Karpas-422 (cell line): Measurements from ENCODE around the gene HNRNPAB. TPM values are rescaled to one million over a fixed set of nuclear protein-coding genes. Genes with fewer than 3 reads are reported as not detected.
"Not testable (repeated sequence)": the region's sequence is repeated elsewhere in the genome, so short reads cannot be mapped to it uniquely, and the experiment has no call there.

ENCODE experiments used
- DNase-seq: peaks from one replicate; pipeline ENCODE4 v3.0.0-alpha.2; 2015
- H2AFZ ChIP-seq: fragments of 200-600 bp; sonication (generic); 2 replicates; pipeline ENCODE4 v1.6.1; 2014; ENCODE audit warnings: antibody characterized with exemption, low read length, mixed read lengths
- H3K27ac ChIP-seq: fragments of 200-600 bp; sonication (generic); 2 replicates; pipeline ENCODE4 v1.5.1; 2014; ENCODE audit warnings: mild to moderate bottlenecking, low read length, moderate library complexity
- H3K27me3 ChIP-seq: fragments of 200-600 bp; sonication (generic); 2 replicates; pipeline ENCODE4 v1.6.1; 2014; ENCODE audit warnings: low read length, mixed read lengths
- H3K36me3 ChIP-seq: fragments of 200-600 bp; sonication (generic); 2 replicates; pipeline ENCODE4 v1.6.1; 2014; ENCODE audit warnings: low read length, mixed read lengths; ENCODE audit not compliant: insufficient read depth
- H3K4me1 ChIP-seq: fragments of 200-600 bp; sonication (generic); 2 replicates; pipeline ENCODE4 v1.6.1; 2014; ENCODE audit warnings: mild to moderate bottlenecking, low read length, mixed read lengths
- H3K4me2 ChIP-seq: fragments of 200-600 bp; sonication (generic); 2 replicates; pipeline ENCODE4 v1.6.1; 2014; ENCODE audit warnings: low read length, low read depth, mild to moderate bottlenecking; ENCODE audit not compliant: poor library complexity, severe bottlenecking
- H3K4me3 ChIP-seq: fragments of 200-600 bp; sonication (generic); 2 replicates; pipeline ENCODE4 v1.5.1; 2014; ENCODE audit warnings: mild to moderate bottlenecking, antibody characterized with exemption, low read length, mixed read lengths
- H3K79me2 ChIP-seq: fragments of 200-600 bp; sonication (generic); 2 replicates; pipeline ENCODE4 v1.6.1; 2014; ENCODE audit warnings: mild to moderate bottlenecking, low read length, mixed read lengths
- H3K9ac ChIP-seq: fragments of 200-600 bp; sonication (generic); 2 replicates; pipeline ENCODE4 v1.6.0; 2014; ENCODE audit warnings: low read length
- H3K9me2 ChIP-seq: fragments of 200-600 bp; sonication (generic), shearing (Covaris generic); replicated peaks from 2 replicates; pipeline ENCODE4 v1.6.0; 2014; ENCODE audit warnings: mild to moderate bottlenecking, low read length, moderate library complexity; ENCODE audit not compliant: insufficient read depth
- H3K9me3 ChIP-seq: fragments of 300-700, 200-600 bp; sonication (generic); 2 replicates; pipeline ENCODE4 v1.6.1; 2014; ENCODE audit warnings: low read length, mixed read lengths
- H4K20me1 ChIP-seq: fragments of 200-600 bp; sonication (generic); 2 replicates; pipeline ENCODE4 v1.6.1; 2014; ENCODE audit warnings: mild to moderate bottlenecking, antibody characterized with exemption, low read length, low read depth; ENCODE audit not compliant: insufficient read depth
- total RNA-seq: library from RNA; depleted of rRNA; stranded (reverse); fragments of >200 nt; shearing (Covaris generic); gene quantifications from 2 replicates; pipeline ENCODE4 v1.2.3, GENCODE V29; 2014; ENCODE audit warnings: low replicate concordance

HNRNPAB gene
- total RNA-seq, 1 experiment from 2014 or later: 75.7 TPM

GRCh38 chr5:178192244-178192643 is 12.1 kb upstream of the HNRNPAB start:
- Histone ChIP-seq H3K27ac (no peak overlapping the region), H3K4me2 (no peak overlapping the region), H2AFZ (no peak overlapping the region), H3K9me3 (no peaks in the 10 kb centered on the region), H3K27me3 (no peaks in the 10 kb centered on the region), H3K36me3 (no peaks in the 10 kb centered on the region), H3K4me1 (0 out of 2 replicates have a peak, but pooled peaks cover 3% of the 10 kb centered on the region), H4K20me1 (no peaks in the 10 kb centered on the region), H3K9ac (no peak overlapping the region), H3K79me2 (no peaks in the 10 kb centered on the region), H3K4me3 (no peak overlapping the region), H3K9me2 (no peaks in the 10 kb centered on the region)
- DNase-seq: no peak

- Histone ChIP-seq H3K4me1 (0 out of 2 replicates have a peak, but pooled peaks cover 3% of the 10 kb centered on the region), H3K79me2 (no peaks in the 10 kb centered on the region), H3K9me2 (no peaks in the 10 kb centered on the region), H3K9me3 (no peaks in the 10 kb centered on the region), H3K9ac (no peak overlapping the region), H2AFZ (no peak overlapping the region), H3K27ac (no peak overlapping the region), H3K27me3 (no peaks in the 10 kb centered on the region), H3K36me3 (no peaks in the 10 kb centered on the region), H3K4me3 (no peak overlapping the region), H4K20me1 (no peaks in the 10 kb centered on the region), H3K4me2 (no peak overlapping the region)
- DNase-seq: no peak
Observed at GRCh38 chr5:178192787-178193186, 11.5 kb upstream of the HNRNPAB start.

GRCh38 chr5:178193251-178193809 is 11.0 kb upstream of the HNRNPAB start:
- Histone ChIP-seq H3K4me1 (0 out of 2 replicates have a peak, but pooled peaks cover 3% of the 10 kb centered on the region), H3K27ac (no peak overlapping the region), H3K9me3 (no peaks in the 10 kb centered on the region), H3K4me3 (no peak overlapping the region), H3K79me2 (no peaks in the 10 kb centered on the region), H4K20me1 (no peaks in the 10 kb centered on the region), H3K9ac (no peak overlapping the region), H3K27me3 (no peaks in the 10 kb centered on the region), H2AFZ (no peak overlapping the region), H3K9me2 (no peaks in the 10 kb centered on the region), H3K4me2 (no peak overlapping the region), H3K36me3 (no peaks in the 10 kb centered on the region)
- DNase-seq: no peak

GRCh38 chr5:178194026-178194425 is 10.3 kb upstream of the HNRNPAB start:
- no peaks in the 10 kb centered on the region for H3K27me3 ChIP-seq
- no peaks in the 10 kb centered on the region for H3K9me2 ChIP-seq
- H2AFZ ChIP-seq: no peak overlapping the region
- H3K9me3 ChIP-seq: no peaks in the 10 kb centered on the region
- no peak overlapping the region for H3K9ac ChIP-seq
- no peak for DNase-seq
- 0 out of 2 replicates have a peak, but pooled peaks cover 3% of the 10 kb centered on the region for H3K4me1 ChIP-seq
- no peak overlapping the region for H3K27ac ChIP-seq
- no peaks in the 10 kb centered on the region for H4K20me1 ChIP-seq
- H3K36me3 ChIP-seq: no peaks in the 10 kb centered on the region
- H3K79me2 ChIP-seq: no peaks in the 10 kb centered on the region
- no peak overlapping the region for H3K4me3 ChIP-seq
- no peak overlapping the region for H3K4me2 ChIP-seq

GRCh38 chr5:178196281-178196812 is 8.0 kb upstream of the HNRNPAB start:
- Histone ChIP-seq H3K27ac (no peak overlapping the region), H3K36me3 (no peaks in the 10 kb centered on the region), H3K9me2 (no peaks in the 10 kb centered on the region), H3K9me3 (no peaks in the 10 kb centered on the region), H3K27me3 (no peaks in the 10 kb centered on the region), H3K4me1 (0 out of 2 replicates have a peak, but pooled peaks cover 3% of the 10 kb centered on the region), H4K20me1 (no peaks in the 10 kb centered on the region), H3K4me3 (no peak overlapping the region), H3K9ac (no peak overlapping the region), H3K79me2 (no peaks in the 10 kb centered on the region), H3K4me2 (no peak overlapping the region), H2AFZ (no peak overlapping the region)
- no peak for DNase-seq

GRCh38 chr5:178196986-178197385 is 7.3 kb upstream of the HNRNPAB start:
- Histone ChIP-seq H3K9me2 (no peaks in the 10 kb centered on the region), H4K20me1 (no peaks in the 10 kb centered on the region), H3K27me3 (no peaks in the 10 kb centered on the region), H3K9me3 (no peaks in the 10 kb centered on the region), H3K4me2 (no peak overlapping the region), H3K4me1 (0 out of 2 replicates have a peak, but pooled peaks cover 3% of the 10 kb centered on the region), H3K4me3 (no peak overlapping the region), H3K9ac (no peak overlapping the region), H3K27ac (no peak overlapping the region), H2AFZ (no peak overlapping the region), H3K79me2 (no peaks in the 10 kb centered on the region), H3K36me3 (no peaks in the 10 kb centered on the region)
- DNase-seq: peak; percentile 63

- not testable (repeated sequence) for H3K9me2 ChIP-seq, H4K20me1 ChIP-seq, H3K9ac ChIP-seq, H3K36me3 ChIP-seq, H2AFZ ChIP-seq, H3K4me2 ChIP-seq, H3K4me3 ChIP-seq, H3K79me2 ChIP-seq, H3K27me3 ChIP-seq, H3K4me1 ChIP-seq, H3K27ac ChIP-seq, DNase-seq, H3K9me3 ChIP-seq
Observed at GRCh38 chr5:178198151-178198550, 6.2 kb upstream of the HNRNPAB start.

- Histone ChIP-seq H3K4me1 (peaks cover 2% of the 10 kb centered on the region), H3K4me2 (no peak overlapping the region), H4K20me1 (no peaks in the 10 kb centered on the region), H3K27me3 (no peaks in the 10 kb centered on the region), H3K4me3 (no peak overlapping the region), H3K9me2 (no peaks in the 10 kb centered on the region), H3K79me2 (peaks cover 1% of the 10 kb centered on the region; the same call in 1 of the 2 replicates), H3K27ac (no peak overlapping the region), H2AFZ (no peak overlapping the region), H3K9ac (no peak overlapping the region), H3K9me3 (no peaks in the 10 kb centered on the region), H3K36me3 (no peaks in the 10 kb centered on the region)
- DNase-seq: no peak
Observed at GRCh38 chr5:178198706-178199105, 5.6 kb upstream of the HNRNPAB start.
